K562 (cell line): Measurements from ENCODE around the gene CXXC1. TPM values are rescaled to one million over a fixed set of nuclear protein-coding genes. Genes with fewer than 3 reads are reported as not detected.
A peak's percentile ranks its signal among the peaks of the same experiment; 100 is the strongest.

Experiments
- ATF1 ChIP-seq, 2 experiments: fragments of 450-650 bp in 1 of 2; IDR thresholded peaks; 2 replicates each; pipeline ENCODE4 v1.6.1; 2016; ENCODE audit warnings: missing compliant biosample characterization in 1 of 2, missing genetic modification characterization in 1 of 2
- FOXK1 ChIP-seq: sonication (generic); formaldehyde crosslinking; IDR thresholded peaks from 2 replicates; pipeline ENCODE4 v1.8.0; 2022; ENCODE audit warnings: missing genetic modification reagents, mild to moderate bottlenecking, borderline replicate concordance
- MTA1 ChIP-seq: fragments of 450-650 bp; IDR thresholded peaks from 2 replicates; pipeline ENCODE4 v1.6.1; 2017; ENCODE audit warnings: borderline replicate concordance
- TRIM28 ChIP-seq: fragments of 450-650 bp; IDR thresholded peaks from 2 replicates; pipeline ENCODE4 v1.6.1; 2017
- ZFP1 ChIP-seq: fragments of 450-650 bp; formaldehyde crosslinking; IDR thresholded peaks from 2 replicates; pipeline ENCODE4 v1.4.0; 2020; ENCODE audit warnings: mild to moderate bottlenecking, mixed read lengths
- polyA plus RNA-seq, 8 experiments: library from polyadenylated mRNA; depleted of rRNA in 4 of 8; stranded (reverse) in 5 of 8; unstranded in 3 of 8; fragments of >200 nt; fragmentation: Nextera tagmentation in 2 of 8; fragmentation: Illumina TruSeq in 1 of 8; extraction: Ambion mirVana in 2 of 8; extraction: Trizol in 1 of 8; gene quantifications; 2 replicates each; pipeline versions ENCODE4 v1.2.1 to v1.2.3, GENCODE V29; 2011 to 2014; ENCODE audit warnings: inconsistent platforms in 1 of 8, missing spikeins in 1 of 8
- total RNA-seq, 7 experiments: library from RNA; depleted of rRNA in 6 of 7; stranded (reverse); fragments of >200 nt in 6 of 7; fragmentation: Illumina TruSeq in 2 of 7; extraction: Trizol in 2 of 7; gene quantifications; 2 replicates each; pipeline versions ENCODE4 v1.2.1 to v1.2.3, GENCODE V29; 2011 to 2021; ENCODE audit warnings: low replicate concordance in 1 of 7
- TF ChIP-seq, protein P1 (sequence below), 2 experiments: fragments of 450-650 bp in 1 of 2; sonication (generic) in 1 of 2; formaldehyde crosslinking in 1 of 2; IDR thresholded peaks in 1 of 2; conservative IDR thresholded peaks in 1 of 2; 2 replicates each; pipeline versions ENCODE4 v1.6.1 to v1.8.1; 2016 to 2023; ENCODE audit warnings: mild to moderate bottlenecking in 2 of 2, moderate library complexity in 2 of 2, inconsistent platforms in 1 of 2, missing genetic modification reagents in 1 of 2
- TF ChIP-seq, protein P2 (sequence below): fragments of 450-650 bp; IDR thresholded peaks from 2 replicates; pipeline ENCODE4 v1.6.1; 2016; ENCODE audit warnings: mild to moderate bottlenecking, moderate library complexity
- TF ChIP-seq, protein P3 (sequence below): fragments of 450-650 bp; IDR thresholded peaks from 2 replicates; pipeline ENCODE4 v1.6.1; 2017; ENCODE audit warnings: mild to moderate bottlenecking, moderate library complexity
- TF ChIP-seq, protein P4 (sequence below): fragments of 450-650 bp; formaldehyde crosslinking; IDR thresholded peaks from 2 replicates; pipeline ENCODE4 v1.4.0; 2022; ENCODE audit warnings: mild to moderate bottlenecking, moderate library complexity
- TF ChIP-seq, protein P5 (sequence below): fragments of 450-650 bp; formaldehyde crosslinking; IDR thresholded peaks from 2 replicates; pipeline ENCODE4 v1.4.0; 2022; ENCODE audit warnings: missing genetic modification characterization

Gene CXXC1
- total and polyA plus RNA-seq, 9 of the 15 experiments (the other 6 are each of a cell fraction or from before 2014, with no cell fraction given) = 3.4 to 81.0 (median 34.1) TPM

DNA sequence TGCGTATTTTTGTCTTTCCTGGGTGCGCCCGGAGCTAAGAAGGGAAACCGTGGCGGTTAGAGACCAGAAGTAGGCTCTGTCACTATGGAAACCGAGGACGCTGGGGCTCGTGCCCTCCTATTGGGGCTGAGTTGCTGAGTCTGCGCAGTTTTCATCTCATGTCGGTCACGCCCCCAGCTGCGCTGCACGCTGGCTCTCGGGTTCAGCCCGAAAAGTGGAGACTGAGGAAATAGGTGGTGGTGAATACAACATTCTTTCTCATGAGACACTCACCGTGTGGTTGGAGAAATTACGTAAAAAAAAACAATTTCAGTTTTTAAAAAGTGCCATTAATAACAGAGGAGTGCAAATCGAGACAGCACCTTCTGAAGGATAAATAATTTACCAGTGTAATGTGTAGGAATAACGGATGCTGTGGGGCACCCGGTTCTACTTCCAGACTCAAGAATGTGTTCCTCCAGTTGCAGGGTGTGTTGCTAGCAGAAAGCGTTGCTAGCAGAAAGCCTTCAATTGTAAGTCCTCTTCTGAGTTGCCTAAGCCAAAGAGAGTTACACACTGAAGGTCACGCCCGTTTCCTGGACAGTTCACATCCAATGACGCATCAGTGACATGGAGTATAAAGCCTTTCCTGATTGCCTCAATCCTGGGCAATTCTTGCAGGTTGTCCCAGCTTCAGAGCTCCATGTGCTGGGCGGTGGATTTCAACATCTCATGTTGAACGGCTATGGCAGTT lies 20.4 kb upstream of the CXXC1 start (continued):
- TF ChIP-seq FOXK1 (CRISPR knock-in tag) (no peak), ZFP1 (CRISPR knock-in tag) (no peak), MTA1 (no peak), ATF1 (CRISPR knock-in tag; IDR thresholded peaks at IDR 0.05) (no peak), ATF1 (tag; IDR thresholded peaks at IDR 0.05) (0 out of 2 replicates have a peak, but pooled peaks have one; percentile 20), TRIM28 (no peak)
- TF ChIP-seq, protein P1, sequence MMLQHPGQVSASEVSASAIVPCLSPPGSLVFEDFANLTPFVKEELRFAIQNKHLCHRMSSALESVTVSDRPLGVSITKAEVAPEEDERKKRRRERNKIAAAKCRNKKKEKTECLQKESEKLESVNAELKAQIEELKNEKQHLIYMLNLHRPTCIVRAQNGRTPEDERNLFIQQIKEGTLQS (IDR thresholded peaks at IDR 0.05) = peak; percentile 30; the same call in 1 of the 2 replicates
- TF ChIP-seq, protein P1 (CRISPR knock-in tag; conservative IDR thresholded peaks at IDR 0.05) = no peak
- TF ChIP-seq, protein P2, sequence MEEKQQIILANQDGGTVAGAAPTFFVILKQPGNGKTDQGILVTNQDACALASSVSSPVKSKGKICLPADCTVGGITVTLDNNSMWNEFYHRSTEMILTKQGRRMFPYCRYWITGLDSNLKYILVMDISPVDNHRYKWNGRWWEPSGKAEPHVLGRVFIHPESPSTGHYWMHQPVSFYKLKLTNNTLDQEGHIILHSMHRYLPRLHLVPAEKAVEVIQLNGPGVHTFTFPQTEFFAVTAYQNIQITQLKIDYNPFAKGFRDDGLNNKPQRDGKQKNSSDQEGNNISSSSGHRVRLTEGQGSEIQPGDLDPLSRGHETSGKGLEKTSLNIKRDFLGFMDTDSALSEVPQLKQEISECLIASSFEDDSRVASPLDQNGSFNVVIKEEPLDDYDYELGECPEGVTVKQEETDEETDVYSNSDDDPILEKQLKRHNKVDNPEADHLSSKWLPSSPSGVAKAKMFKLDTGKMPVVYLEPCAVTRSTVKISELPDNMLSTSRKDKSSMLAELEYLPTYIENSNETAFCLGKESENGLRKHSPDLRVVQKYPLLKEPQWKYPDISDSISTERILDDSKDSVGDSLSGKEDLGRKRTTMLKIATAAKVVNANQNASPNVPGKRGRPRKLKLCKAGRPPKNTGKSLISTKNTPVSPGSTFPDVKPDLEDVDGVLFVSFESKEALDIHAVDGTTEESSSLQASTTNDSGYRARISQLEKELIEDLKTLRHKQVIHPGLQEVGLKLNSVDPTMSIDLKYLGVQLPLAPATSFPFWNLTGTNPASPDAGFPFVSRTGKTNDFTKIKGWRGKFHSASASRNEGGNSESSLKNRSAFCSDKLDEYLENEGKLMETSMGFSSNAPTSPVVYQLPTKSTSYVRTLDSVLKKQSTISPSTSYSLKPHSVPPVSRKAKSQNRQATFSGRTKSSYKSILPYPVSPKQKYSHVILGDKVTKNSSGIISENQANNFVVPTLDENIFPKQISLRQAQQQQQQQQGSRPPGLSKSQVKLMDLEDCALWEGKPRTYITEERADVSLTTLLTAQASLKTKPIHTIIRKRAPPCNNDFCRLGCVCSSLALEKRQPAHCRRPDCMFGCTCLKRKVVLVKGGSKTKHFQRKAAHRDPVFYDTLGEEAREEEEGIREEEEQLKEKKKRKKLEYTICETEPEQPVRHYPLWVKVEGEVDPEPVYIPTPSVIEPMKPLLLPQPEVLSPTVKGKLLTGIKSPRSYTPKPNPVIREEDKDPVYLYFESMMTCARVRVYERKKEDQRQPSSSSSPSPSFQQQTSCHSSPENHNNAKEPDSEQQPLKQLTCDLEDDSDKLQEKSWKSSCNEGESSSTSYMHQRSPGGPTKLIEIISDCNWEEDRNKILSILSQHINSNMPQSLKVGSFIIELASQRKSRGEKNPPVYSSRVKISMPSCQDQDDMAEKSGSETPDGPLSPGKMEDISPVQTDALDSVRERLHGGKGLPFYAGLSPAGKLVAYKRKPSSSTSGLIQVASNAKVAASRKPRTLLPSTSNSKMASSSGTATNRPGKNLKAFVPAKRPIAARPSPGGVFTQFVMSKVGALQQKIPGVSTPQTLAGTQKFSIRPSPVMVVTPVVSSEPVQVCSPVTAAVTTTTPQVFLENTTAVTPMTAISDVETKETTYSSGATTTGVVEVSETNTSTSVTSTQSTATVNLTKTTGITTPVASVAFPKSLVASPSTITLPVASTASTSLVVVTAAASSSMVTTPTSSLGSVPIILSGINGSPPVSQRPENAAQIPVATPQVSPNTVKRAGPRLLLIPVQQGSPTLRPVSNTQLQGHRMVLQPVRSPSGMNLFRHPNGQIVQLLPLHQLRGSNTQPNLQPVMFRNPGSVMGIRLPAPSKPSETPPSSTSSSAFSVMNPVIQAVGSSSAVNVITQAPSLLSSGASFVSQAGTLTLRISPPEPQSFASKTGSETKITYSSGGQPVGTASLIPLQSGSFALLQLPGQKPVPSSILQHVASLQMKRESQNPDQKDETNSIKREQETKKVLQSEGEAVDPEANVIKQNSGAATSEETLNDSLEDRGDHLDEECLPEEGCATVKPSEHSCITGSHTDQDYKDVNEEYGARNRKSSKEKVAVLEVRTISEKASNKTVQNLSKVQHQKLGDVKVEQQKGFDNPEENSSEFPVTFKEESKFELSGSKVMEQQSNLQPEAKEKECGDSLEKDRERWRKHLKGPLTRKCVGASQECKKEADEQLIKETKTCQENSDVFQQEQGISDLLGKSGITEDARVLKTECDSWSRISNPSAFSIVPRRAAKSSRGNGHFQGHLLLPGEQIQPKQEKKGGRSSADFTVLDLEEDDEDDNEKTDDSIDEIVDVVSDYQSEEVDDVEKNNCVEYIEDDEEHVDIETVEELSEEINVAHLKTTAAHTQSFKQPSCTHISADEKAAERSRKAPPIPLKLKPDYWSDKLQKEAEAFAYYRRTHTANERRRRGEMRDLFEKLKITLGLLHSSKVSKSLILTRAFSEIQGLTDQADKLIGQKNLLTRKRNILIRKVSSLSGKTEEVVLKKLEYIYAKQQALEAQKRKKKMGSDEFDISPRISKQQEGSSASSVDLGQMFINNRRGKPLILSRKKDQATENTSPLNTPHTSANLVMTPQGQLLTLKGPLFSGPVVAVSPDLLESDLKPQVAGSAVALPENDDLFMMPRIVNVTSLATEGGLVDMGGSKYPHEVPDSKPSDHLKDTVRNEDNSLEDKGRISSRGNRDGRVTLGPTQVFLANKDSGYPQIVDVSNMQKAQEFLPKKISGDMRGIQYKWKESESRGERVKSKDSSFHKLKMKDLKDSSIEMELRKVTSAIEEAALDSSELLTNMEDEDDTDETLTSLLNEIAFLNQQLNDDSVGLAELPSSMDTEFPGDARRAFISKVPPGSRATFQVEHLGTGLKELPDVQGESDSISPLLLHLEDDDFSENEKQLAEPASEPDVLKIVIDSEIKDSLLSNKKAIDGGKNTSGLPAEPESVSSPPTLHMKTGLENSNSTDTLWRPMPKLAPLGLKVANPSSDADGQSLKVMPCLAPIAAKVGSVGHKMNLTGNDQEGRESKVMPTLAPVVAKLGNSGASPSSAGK = peak; percentile 59; the same call in 1 of the 2 replicates
- TF ChIP-seq, protein P3, sequence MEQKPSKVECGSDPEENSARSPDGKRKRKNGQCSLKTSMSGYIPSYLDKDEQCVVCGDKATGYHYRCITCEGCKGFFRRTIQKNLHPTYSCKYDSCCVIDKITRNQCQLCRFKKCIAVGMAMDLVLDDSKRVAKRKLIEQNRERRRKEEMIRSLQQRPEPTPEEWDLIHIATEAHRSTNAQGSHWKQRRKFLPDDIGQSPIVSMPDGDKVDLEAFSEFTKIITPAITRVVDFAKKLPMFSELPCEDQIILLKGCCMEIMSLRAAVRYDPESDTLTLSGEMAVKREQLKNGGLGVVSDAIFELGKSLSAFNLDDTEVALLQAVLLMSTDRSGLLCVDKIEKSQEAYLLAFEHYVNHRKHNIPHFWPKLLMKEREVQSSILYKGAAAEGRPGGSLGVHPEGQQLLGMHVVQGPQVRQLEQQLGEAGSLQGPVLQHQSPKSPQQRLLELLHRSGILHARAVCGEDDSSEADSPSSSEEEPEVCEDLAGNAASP = no peak
- TF ChIP-seq, protein P4, sequence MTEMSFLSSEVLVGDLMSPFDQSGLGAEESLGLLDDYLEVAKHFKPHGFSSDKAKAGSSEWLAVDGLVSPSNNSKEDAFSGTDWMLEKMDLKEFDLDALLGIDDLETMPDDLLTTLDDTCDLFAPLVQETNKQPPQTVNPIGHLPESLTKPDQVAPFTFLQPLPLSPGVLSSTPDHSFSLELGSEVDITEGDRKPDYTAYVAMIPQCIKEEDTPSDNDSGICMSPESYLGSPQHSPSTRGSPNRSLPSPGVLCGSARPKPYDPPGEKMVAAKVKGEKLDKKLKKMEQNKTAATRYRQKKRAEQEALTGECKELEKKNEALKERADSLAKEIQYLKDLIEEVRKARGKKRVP (CRISPR knock-in tag) = no peak
- TF ChIP-seq, protein P5, sequence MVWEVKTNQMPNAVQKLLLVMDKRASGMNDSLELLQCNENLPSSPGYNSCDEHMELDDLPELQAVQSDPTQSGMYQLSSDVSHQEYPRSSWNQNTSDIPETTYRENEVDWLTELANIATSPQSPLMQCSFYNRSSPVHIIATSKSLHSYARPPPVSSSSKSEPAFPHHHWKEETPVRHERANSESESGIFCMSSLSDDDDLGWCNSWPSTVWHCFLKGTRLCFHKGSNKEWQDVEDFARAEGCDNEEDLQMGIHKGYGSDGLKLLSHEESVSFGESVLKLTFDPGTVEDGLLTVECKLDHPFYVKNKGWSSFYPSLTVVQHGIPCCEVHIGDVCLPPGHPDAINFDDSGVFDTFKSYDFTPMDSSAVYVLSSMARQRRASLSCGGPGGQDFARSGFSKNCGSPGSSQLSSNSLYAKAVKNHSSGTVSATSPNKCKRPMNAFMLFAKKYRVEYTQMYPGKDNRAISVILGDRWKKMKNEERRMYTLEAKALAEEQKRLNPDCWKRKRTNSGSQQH (CRISPR knock-in tag) = no peak
